HEK293 (cell line): ENCODE data around the gene TMEM222.

Experiments used
- CTCF ChIA-PET: fragments of 350-600 bp; formaldehyde crosslinking; extraction: SDS; loops from one replicate; lab custom pipeline; 2021; ENCODE audit warnings: antibody characterized with exemption; lab: Yijun Ruan, JAX
- POLR2A ChIA-PET: fragments of 300-600 bp; formaldehyde crosslinking; extraction: SDS; loops from one replicate; lab custom pipeline; 2020; ENCODE audit warnings: antibody characterized with exemption, inconsistent platforms; lab: Yijun Ruan, JAX
- H3K27ac ChIP-seq: fragments of 200-500 bp; sonication (Bioruptor generic); 2 replicates; pipeline ENCODE4 v1.5.1; 2014; ENCODE audit warnings: low read depth, low read length, control low read depth, inconsistent platforms; ENCODE audit errors: extremely low read depth
- H3K36me3 ChIP-seq, 2 experiments: fragments of 200-500 bp in 1 of 2; sonication (Bioruptor generic) in 1 of 2; 1 replicate in 1 of 2; 2 replicates in 1 of 2; pipeline ENCODE4 v1.5.1; 2014 to 2017; ENCODE audit warnings: inconsistent platforms in 2 of 2, low read length in 2 of 2; ENCODE audit not compliant: control insufficient read depth in 2 of 2, insufficient read depth in 1 of 2
- H3K4me1 ChIP-seq: fragments of 200-500 bp; sonication (Bioruptor generic); 2 replicates; pipeline ENCODE4 v1.5.1; 2014; ENCODE audit warnings: mild to moderate bottlenecking, low read length, inconsistent platforms; ENCODE audit not compliant: control insufficient read depth, insufficient read depth
- H3K4me3 ChIP-seq: 2 replicates; pipeline ENCODE4 v1.5.1; 2011; ENCODE audit warnings: low read depth, mild to moderate bottlenecking, control low read depth, low read length, moderate library complexity
- H3K9me3 ChIP-seq: fragments of 200-500 bp; sonication (Bioruptor generic); 2 replicates; pipeline ENCODE4 v1.5.1; 2014; ENCODE audit warnings: low read depth, low read length, inconsistent platforms; ENCODE audit not compliant: control insufficient read depth, insufficient read depth
- CTCF ChIP-seq: fragments of 450-650 bp; formaldehyde crosslinking; IDR thresholded peaks from 2 replicates; pipeline ENCODE4 v1.5.1; 2016; ENCODE audit warnings: missing biosample characterization, missing genetic modification characterization
- GLI4 ChIP-seq: fragments of 450-650 bp; formaldehyde crosslinking; IDR thresholded peaks from 2 replicates; pipeline ENCODE4 v1.5.1; 2016; ENCODE audit warnings: missing biosample characterization, missing genetic modification characterization
- HOXA7 ChIP-seq: sonication (generic); formaldehyde crosslinking; IDR thresholded peaks from 2 replicates; pipeline ENCODE4 v1.8.1; 2022; ENCODE audit warnings: missing genetic modification reagents, borderline replicate concordance
- IKZF3 ChIP-seq: fragments of 450-650 bp; IDR thresholded peaks from 2 replicates; pipeline ENCODE4 v1.5.0; 2018; ENCODE audit warnings: missing biosample characterization, mild to moderate bottlenecking, missing genetic modification characterization, moderate library complexity
- KLF7 ChIP-seq: fragments of 450-650 bp; formaldehyde crosslinking; IDR thresholded peaks from 2 replicates; pipeline ENCODE4 v1.5.1; 2016; ENCODE audit warnings: missing biosample characterization, missing genetic modification characterization, borderline replicate concordance
- PRDM4 ChIP-seq: fragments of 450-650 bp; formaldehyde crosslinking; IDR thresholded peaks from 2 replicates; pipeline ENCODE4 v1.5.1; 2017; ENCODE audit warnings: missing biosample characterization, missing genetic modification characterization
- TCF7L2 ChIP-seq: IDR thresholded peaks from 2 replicates; pipeline ENCODE4 v1.6.1; 2011; ENCODE audit warnings: low read depth, mild to moderate bottlenecking, inconsistent platforms, low read length, moderate library complexity, borderline replicate concordance
- TSHZ1 ChIP-seq: fragments of 450-650 bp; formaldehyde crosslinking; IDR thresholded peaks from 2 replicates; pipeline ENCODE4 v1.5.1; 2016; ENCODE audit warnings: missing biosample characterization, missing genetic modification characterization, borderline replicate concordance
- ZBTB44 ChIP-seq: fragments of 450-650 bp; IDR thresholded peaks from 2 replicates; pipeline ENCODE4 v1.5.1; 2018; ENCODE audit warnings: missing biosample characterization, mild to moderate bottlenecking, missing genetic modification characterization
- ZBTB7A ChIP-seq: fragments of 450-650 bp; formaldehyde crosslinking; IDR thresholded peaks from 2 replicates; pipeline ENCODE4 v1.5.1; 2016; ENCODE audit warnings: low read depth, missing biosample characterization, missing genetic modification characterization
- ZNF335 ChIP-seq: fragments of 450-650 bp; formaldehyde crosslinking; conservative IDR thresholded peaks from 2 replicates; pipeline ENCODE4 v1.5.1; 2016; ENCODE audit warnings: missing biosample characterization, missing genetic modification characterization
- ZNF426 ChIP-seq: fragments of 450-650 bp; formaldehyde crosslinking; IDR thresholded peaks from 2 replicates; pipeline ENCODE4 v1.5.1; 2017; ENCODE audit warnings: missing biosample characterization, missing genetic modification characterization, mild to moderate bottlenecking, inconsistent platforms, moderate library complexity
- ZNF529 ChIP-seq: fragments of 450-650 bp; formaldehyde crosslinking; IDR thresholded peaks from 2 replicates; pipeline ENCODE4 v1.5.1; 2017; ENCODE audit warnings: missing genetic modification characterization, missing biosample characterization; ENCODE audit not compliant: insufficient replicate concordance
- ZNF561 ChIP-seq: fragments of 450-650 bp; IDR thresholded peaks from 2 replicates; pipeline ENCODE4 v1.5.1; 2018; ENCODE audit warnings: missing biosample characterization, missing genetic modification characterization, borderline replicate concordance
- ZNF610 ChIP-seq: fragments of 450-650 bp; formaldehyde crosslinking; IDR thresholded peaks from 2 replicates; pipeline ENCODE4 v1.5.1; 2016; ENCODE audit warnings: missing biosample characterization, missing genetic modification characterization, borderline replicate concordance

The TMEM222 gene

GRCh38 chr1:27367160-27367650 is 45.2 kb downstream of the TMEM222 start (continued):
- TF ChIP-seq ZBTB44 = no peak
- no peak for TF ChIP-seq ZNF610 (tag by site-specific recombination)
- no peak for TF ChIP-seq PRDM4 (tag by site-specific recombination)
- no peak for TF ChIP-seq ZNF426 (tag by site-specific recombination)
- TF ChIP-seq ZNF561 (tag by site-specific recombination) = 0 out of 2 replicates have a peak, but pooled peaks have one; percentile 15

- POLR2A ChIA-PET = no interaction called here
- peaks cover 2% of the 10 kb centered on the region; the same call in 1 of the 2 replicates for H3K4me1 ChIP-seq
- H3K36me3 ChIP-seq = peaks cover 0 to 3% of the 10 kb centered on the region in 2 experiments; a peak in 1 of 3 replicates
- no peaks in the 10 kb centered on the region for H3K9me3 ChIP-seq
- H3K4me3 ChIP-seq = no peak overlapping the region
- TF ChIP-seq ZNF529 (tag by site-specific recombination) (no peak), CTCF (tag by site-specific recombination) (0 out of 2 replicates have a peak, but pooled peaks have one; percentile 10), GLI4 (tag by site-specific recombination) (no peak), ZNF335 (tag by site-specific recombination) (no peak), ZNF610 (tag by site-specific recombination) (no peak), IKZF3 (0 out of 2 replicates have a peak, but pooled peaks have one; percentile 23), KLF7 (tag by site-specific recombination) (no peak), TCF7L2 (no peak), HOXA7 (CRISPR knock-in tag) (no peak), TSHZ1 (tag by site-specific recombination) (no peak), ZBTB7A (tag by site-specific recombination) (no peak)
- H3K27ac ChIP-seq = no peak overlapping the region
- CTCF ChIA-PET = interaction anchor here (0.7 to 5.1 kb wide), 7 partner anchors 13 to 69 kb away, joined by 3 to 84 read pairs (median 5); no protein-coding TSS in a partner anchor
These were observed 47.1 kb downstream of the TMEM222 start for GRCh38 chr1:27368869-27369582.
